Measurements from ENCODE around the gene C6orf136.
A peak's percentile ranks its signal among the peaks of the same experiment; 100 is the strongest.

C6orf136 gene

DNA sequence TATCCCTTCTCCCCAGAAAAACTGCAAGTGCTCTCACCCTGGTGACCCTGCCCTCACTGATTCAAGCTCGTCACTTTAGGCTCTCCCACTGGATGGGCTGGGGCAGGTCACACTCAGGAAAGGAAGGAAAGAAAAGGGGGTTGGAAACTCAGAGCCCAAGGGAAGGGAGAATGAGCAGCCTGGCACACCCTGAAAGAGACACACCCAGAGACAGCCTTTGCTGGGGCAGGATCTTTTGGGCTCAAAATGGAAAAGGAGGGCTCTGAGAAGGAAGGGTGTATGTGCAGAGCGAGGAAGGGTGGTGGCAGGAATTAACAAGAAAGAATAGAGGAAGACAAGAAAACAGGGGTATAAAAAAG lies 37.0 kb downstream of the C6orf136 start:
- H3K9me3 ChIP-seq: no peaks in the 10 kb centered on the region

DNA sequence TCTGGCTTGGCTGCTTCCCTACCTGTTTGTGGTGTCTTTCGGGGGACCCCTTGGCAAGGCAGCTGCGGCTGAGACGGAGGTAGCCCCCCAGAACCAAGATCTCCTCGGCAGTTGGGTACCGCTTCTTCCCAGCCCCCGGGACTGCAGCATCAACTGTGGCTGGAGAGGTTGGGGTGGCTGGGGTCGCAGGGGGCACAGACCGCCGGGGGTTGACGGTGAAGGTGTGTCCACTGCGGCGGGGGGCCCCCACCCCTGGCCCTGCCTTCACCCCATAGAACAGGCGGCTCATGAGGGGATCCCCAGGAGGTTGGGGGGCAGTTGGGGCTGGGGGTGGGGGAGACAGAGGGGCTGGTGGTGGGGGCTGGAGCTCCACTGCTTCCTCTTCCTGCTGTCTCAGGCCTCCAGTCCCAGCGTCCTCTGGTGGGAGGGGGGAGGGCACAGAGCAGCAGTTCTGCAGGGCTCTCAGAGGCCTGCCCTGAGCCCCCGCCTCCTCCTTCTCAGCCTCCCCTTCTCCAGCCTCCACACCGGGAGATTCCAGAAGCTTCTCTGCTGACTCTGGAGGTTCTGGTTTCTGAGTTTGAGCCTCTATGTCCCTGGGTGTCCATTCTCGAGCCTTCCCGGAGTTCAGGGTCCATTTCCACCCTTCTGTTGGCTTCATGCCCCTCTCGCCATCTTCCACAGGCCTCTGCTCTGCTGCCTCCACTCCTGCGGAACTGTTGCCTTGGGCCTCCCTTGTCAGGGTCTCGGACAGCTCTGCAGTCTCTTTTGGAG lies 37.6 kb downstream of the C6orf136 start:
- DNase-seq (ENCODE audit: low spot score in 2 of 2): peak in 1 of 2 experiments; percentile 66
- peak overlapping the region; percentile 67 for H3K4me3 ChIP-seq
- peaks cover 48% of the 10 kb centered on the region for H3K4me1 ChIP-seq
- H3K27me3 ChIP-seq (ENCODE audit: low read depth): no peaks in the 10 kb centered on the region
- no peaks in the 10 kb centered on the region for H3K9me3 ChIP-seq
- peaks cover 4% of the 10 kb centered on the region; the same call in 1 of the 2 replicates for H3K36me3 ChIP-seq (replicated peaks)
- in situ Hi-C loops (cut with MboI; ENCODE audit: low sequenced_read_pairs): no loop called here

More for the DNA sequence above, 37.0 kb downstream of the C6orf136 start:
- peak overlapping the region; percentile 67 for H3K4me3 ChIP-seq
- DNase-seq (ENCODE audit: low spot score in 2 of 2): no peak
- peaks cover 44% of the 10 kb centered on the region for H3K4me1 ChIP-seq
- in situ Hi-C loops (cut with MboI; ENCODE audit: low sequenced_read_pairs): no loop called here
- H3K27me3 ChIP-seq (ENCODE audit: low read depth): no peaks in the 10 kb centered on the region
- H3K36me3 ChIP-seq (replicated peaks): peaks cover 6% of the 10 kb centered on the region

DNA sequence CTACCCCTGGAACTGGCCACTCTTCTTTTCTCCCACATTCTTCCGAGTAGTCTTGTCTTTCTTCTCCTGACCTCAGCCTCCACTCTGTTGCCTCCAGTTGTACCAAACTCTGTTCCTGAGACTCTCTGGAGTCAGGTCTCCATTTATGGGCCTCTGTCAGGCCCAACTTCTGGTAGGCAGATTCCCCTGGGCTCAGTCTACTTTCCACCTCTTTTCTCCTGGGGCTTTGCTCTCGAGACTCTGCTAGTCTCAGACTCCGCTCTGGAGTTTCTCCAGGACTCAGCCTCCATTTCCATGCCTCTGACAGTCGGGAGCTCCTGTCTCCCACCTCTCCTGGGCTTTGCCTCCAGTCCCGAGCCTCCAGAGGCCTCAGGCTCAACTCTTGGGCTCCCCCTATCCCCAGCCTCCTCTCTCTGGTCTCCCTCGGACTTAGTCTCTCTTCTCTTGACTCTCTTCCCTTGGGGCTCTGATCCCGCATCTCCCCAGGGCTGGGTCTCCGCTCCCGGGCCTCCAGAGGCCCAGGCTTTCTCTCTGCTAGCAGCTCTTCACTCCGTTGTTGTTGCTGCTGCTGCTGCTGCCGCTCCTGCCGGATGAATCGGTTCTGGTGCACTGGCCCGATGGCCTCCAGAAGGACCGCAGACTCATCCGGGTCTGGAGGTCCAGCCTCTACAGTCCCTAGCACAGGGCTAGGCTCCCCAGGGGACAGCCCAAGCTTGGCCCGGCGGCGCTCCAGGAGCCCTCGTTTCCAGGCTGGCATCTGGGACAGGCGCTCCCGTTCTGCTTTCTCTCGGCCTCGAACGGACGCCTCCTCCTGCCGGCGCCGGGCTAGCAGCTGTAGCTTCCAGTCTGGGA lies 38.5 kb downstream of the C6orf136 start:
- H3K27me3 ChIP-seq (ENCODE audit: low read depth): no peaks in the 10 kb centered on the region
- no peaks in the 10 kb centered on the region for H3K9me3 ChIP-seq
- H3K36me3 ChIP-seq (replicated peaks): peaks cover 3% of the 10 kb centered on the region; the same call in 1 of the 2 replicates
- H3K4me3 ChIP-seq: peak overlapping the region; percentile 67
- peak in 1 of 2 experiments; percentile 47 for DNase-seq (ENCODE audit: low spot score in 2 of 2)
- H3K4me1 ChIP-seq: peaks cover 48% of the 10 kb centered on the region
- in situ Hi-C loops (cut with MboI; ENCODE audit: low sequenced_read_pairs): no loop called here

- in situ Hi-C loops (cut with MboI; ENCODE audit: low sequenced_read_pairs): no loop called here
- peak within 1 kb of the TSS; percentile 67 for H3K4me3 ChIP-seq
- H3K9me3 ChIP-seq: no peaks in the 10 kb centered on the region
- H3K27me3 ChIP-seq (ENCODE audit: low read depth): no peaks in the 10 kb centered on the region
- H3K36me3 ChIP-seq (replicated peaks): no peaks in the 10 kb centered on the region; the same call in 1 of the 2 replicates
- peaks cover 47% of the 10 kb centered on the region for H3K4me1 ChIP-seq
- peak; percentile 49 to 80 for DNase-seq (ENCODE audit: low spot score in 2 of 2)
These were observed 39.3 kb downstream of the C6orf136 start, which contains the start of gene PPP1R18 for GRCh38 chr6:30686009-30686907. PPP1R18 (minus strand) TSS chr6:30686645; CDS start chr6:30686018, 627 bp downstream.

- no peaks in the 10 kb centered on the region; the same call in 1 of the 2 replicates for H3K36me3 ChIP-seq (replicated peaks)
- peaks cover 46% of the 10 kb centered on the region for H3K4me1 ChIP-seq
- DNase-seq (ENCODE audit: low spot score in 2 of 2): peak; percentile 89 to 97
- H3K27me3 ChIP-seq (ENCODE audit: low read depth): no peaks in the 10 kb centered on the region
- H3K4me3 ChIP-seq: peak overlapping the region; percentile 67
- in situ Hi-C loops (cut with MboI; ENCODE audit: low sequenced_read_pairs): no loop called here
- H3K9me3 ChIP-seq: no peaks in the 10 kb centered on the region
These were observed 40.1 kb downstream of the C6orf136 start for GRCh38 chr6:30686908-30687658.

DNA sequence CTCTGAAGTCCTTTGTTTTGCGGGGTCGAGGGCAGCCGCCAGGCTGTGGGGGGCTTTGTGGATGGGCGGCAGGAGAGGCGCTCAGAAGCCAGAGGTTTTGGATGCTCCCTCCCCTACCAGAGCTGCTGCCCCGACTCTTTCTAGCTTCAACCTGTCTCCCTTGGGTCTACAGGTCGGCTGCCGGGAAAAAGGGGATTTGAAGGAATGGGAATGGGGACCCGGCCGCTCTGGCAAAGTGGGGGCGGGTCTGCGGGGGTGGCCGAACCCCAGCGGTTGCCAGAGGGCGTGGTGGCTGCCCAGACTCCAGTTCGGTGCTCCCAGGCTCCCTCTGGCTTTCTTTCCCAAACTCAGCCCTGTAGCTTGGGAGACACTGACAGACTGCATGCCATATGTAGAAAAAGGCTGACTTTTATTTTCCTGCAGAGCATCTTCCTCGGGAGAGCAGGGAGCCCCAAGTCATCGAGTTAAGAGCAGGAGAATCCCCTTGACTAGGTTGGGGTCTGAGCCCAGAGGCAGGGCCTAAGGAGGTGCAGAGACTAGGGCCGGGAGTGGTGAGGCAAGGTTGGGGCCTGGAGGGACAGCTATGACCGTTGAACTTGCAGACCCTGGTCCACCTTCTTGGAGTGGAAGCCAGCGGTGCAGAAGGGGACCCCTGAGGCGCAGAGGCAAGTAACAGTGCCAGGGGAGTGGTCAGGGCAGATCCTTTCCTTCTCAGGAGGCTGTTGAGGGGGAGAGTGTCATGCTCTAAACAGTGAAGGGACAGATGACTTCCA lies 40.9 kb downstream of the C6orf136 start:
- H3K4me1 ChIP-seq: peaks cover 40% of the 10 kb centered on the region
- H3K36me3 ChIP-seq (replicated peaks): no peaks in the 10 kb centered on the region; the same call in 1 of the 2 replicates
- H3K9me3 ChIP-seq: no peaks in the 10 kb centered on the region
- peak overlapping the region; percentile 67 for H3K4me3 ChIP-seq
- in situ Hi-C loops (cut with MboI; ENCODE audit: low sequenced_read_pairs): no loop called here
- no peak for DNase-seq (ENCODE audit: low spot score in 2 of 2)
- H3K27me3 ChIP-seq (ENCODE audit: low read depth): no peaks in the 10 kb centered on the region

GRCh38 chr6:30688569-30688968 lies 41.6 kb downstream of the C6orf136 start:
- H3K4me1 ChIP-seq: peaks cover 33% of the 10 kb centered on the region
- no peaks in the 10 kb centered on the region for H3K27me3 ChIP-seq (ENCODE audit: low read depth)
- in situ Hi-C loops (cut with MboI; ENCODE audit: low sequenced_read_pairs): no loop called here
- H3K36me3 ChIP-seq (replicated peaks): no peaks in the 10 kb centered on the region; the same call in 1 of the 2 replicates
- no peak for DNase-seq (ENCODE audit: low spot score in 2 of 2)
- no peaks in the 10 kb centered on the region for H3K9me3 ChIP-seq
- no peak overlapping the region for H3K4me3 ChIP-seq

GRCh38 chr6:30689022-30689865 lies 42.3 kb downstream of the C6orf136 start:
- Histone ChIP-seq H3K9me3 (no peaks in the 10 kb centered on the region), H3K27me3 (ENCODE audit: low read depth) (no peaks in the 10 kb centered on the region), H3K36me3 (replicated peaks) (no peaks in the 10 kb centered on the region; the same call in 1 of the 2 replicates), H3K4me3 (peak overlapping the region; percentile 52; the same call in 1 of the 2 replicates), H3K4me1 (peaks cover 32% of the 10 kb centered on the region)
- in situ Hi-C loops (cut with MboI; ENCODE audit: low sequenced_read_pairs): no loop called here
- DNase-seq (ENCODE audit: low spot score in 2 of 2): no peak

DNA sequence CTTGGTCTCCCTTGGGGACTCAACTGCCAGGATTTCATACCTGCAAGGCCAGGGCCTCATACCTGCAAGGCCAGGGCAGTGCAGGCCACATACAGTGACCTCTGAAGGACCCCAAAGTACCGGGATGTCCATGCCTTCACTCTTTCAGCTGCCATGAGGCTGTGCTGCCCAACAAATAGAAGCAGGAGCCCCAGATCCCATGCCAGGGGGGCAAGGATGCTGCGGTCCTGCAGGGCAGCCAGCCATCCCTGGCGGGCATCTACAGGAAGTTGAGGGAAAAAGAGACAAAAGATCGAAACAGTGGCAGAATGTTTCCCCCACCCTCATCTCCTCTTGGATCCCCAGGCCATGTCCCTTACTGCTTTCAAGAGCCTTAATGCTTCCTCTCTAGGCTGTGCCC lies 43.1 kb downstream of the C6orf136 start:
- Histone ChIP-seq H3K4me3 (peak overlapping the region; percentile 52), H3K4me1 (peaks cover 30% of the 10 kb centered on the region), H3K9me3 (no peaks in the 10 kb centered on the region), H3K36me3 (replicated peaks) (no peaks in the 10 kb centered on the region; the same call in 1 of the 2 replicates), H3K27me3 (ENCODE audit: low read depth) (no peaks in the 10 kb centered on the region)
- in situ Hi-C loops (cut with MboI; ENCODE audit: low sequenced_read_pairs): no loop called here
- DNase-seq (ENCODE audit: low spot score in 2 of 2): no peak

GRCh38 chr6:30690403-30691207 lies 43.7 kb downstream of the C6orf136 start, which contains the start of gene NRM:
NRM (minus strand) TSS chr6:30690984; CDS start chr6:30690974, 10 bp downstream.
- Histone ChIP-seq H3K27me3 (ENCODE audit: low read depth) (no peaks in the 10 kb centered on the region), H3K36me3 (replicated peaks) (no peaks in the 10 kb centered on the region; the same call in 1 of the 2 replicates), H3K4me3 (peak within 1 kb of the TSS; percentile 52), H3K4me1 (peaks cover 24% of the 10 kb centered on the region), H3K9me3 (no peaks in the 10 kb centered on the region)
- DNase-seq (ENCODE audit: low spot score in 2 of 2): peak; percentile 95 to 96
- in situ Hi-C loops (cut with MboI; ENCODE audit: low sequenced_read_pairs): no loop called here

Data from HAP-1 (cell line).